ENCODE data around the gene SCARF2.

- TF ChIP-seq CTCF (IDR thresholded peaks at IDR 0.05; ENCODE audit: poor library complexity, severe bottlenecking) (no peak), TAF1 (IDR thresholded peaks at IDR 0.05; ENCODE audit: low read depth) (no peak), EZH2 (IDR thresholded peaks at IDR 0.05; ENCODE audit: borderline replicate concordance, insufficient read depth, low read length, poor library complexity, severe bottlenecking) (no peak), POLR2AphosphoS5 (IDR thresholded peaks at IDR 0.05) (no peak), REST (IDR thresholded peaks at IDR 0.05; ENCODE audit: borderline replicate concordance) (no peak), MXI1 (conservative IDR thresholded peaks at IDR 0.05; ENCODE audit: poor library complexity, severe bottlenecking) (no peak), EP300 (conservative IDR thresholded peaks at IDR 0.05; ENCODE audit: poor library complexity, severe bottlenecking) (no peak), SMC3 (conservative IDR thresholded peaks at IDR 0.05; ENCODE audit: poor library complexity) (no peak), RAD21 (conservative IDR thresholded peaks at IDR 0.05) (no peak)
Observed at GRCh38 chr22:20438678-20439492, 1.3 kb upstream of the SCARF2 start.

Measured in neural cell (in vitro differentiated cells).